Measurements from ENCODE around the gene VARS2.
"Not testable (repeated sequence)": the region's sequence is repeated elsewhere in the genome, so short reads cannot be mapped to it uniquely, and the experiment has no call there.

The VARS2 gene

GRCh38 chr6:30966154-30966553, 52.1 kb downstream of the VARS2 start:
- no peak for DNase-seq

- DNase-seq, result not testable (repeated sequence)
These were observed 55.1 kb downstream of the VARS2 start for GRCh38 chr6:30969171-30969570.

GRCh38 chr6:30970946-30971345, 56.9 kb downstream of the VARS2 start:
- no peak for DNase-seq

- no peak for DNase-seq
These were observed 58.8 kb downstream of the VARS2 start for GRCh38 chr6:30972816-30973215.

- DNase-seq, result no peak
These were observed 60.6 kb downstream of the VARS2 start for GRCh38 chr6:30974490-30975252.
